Activated CD8-positive, alpha-beta T cell treated with anti-CD3 and anti-CD28 coated beads for 36 hours (primary cell): ENCODE results near the gene SYNM. TPM values are rescaled to one million over a fixed set of nuclear protein-coding genes. Genes with fewer than 3 reads are reported as not detected.

ENCODE experiments used
- ATAC-seq: fragments of 200-7000 bp; cut with Tn5 transposase; one replicate; pipeline ENCODE4 v1.10.0; 2021; ENCODE audit warnings: mild to moderate bottlenecking, moderate library complexity
- CTCF ChIA-PET: fragments of 350-600 bp; sonication (Branson Sonifier 250); formaldehyde crosslinking; loops from one replicate; lab custom pipeline; 2021; ENCODE audit warnings: antibody characterized with exemption; lab: Charles Lee
- POLR2A ChIA-PET: fragments of 350-600 bp; sonication (Branson Sonifier 250); formaldehyde crosslinking; loops from one replicate; lab custom pipeline; 2021; ENCODE audit warnings: antibody characterized with exemption; lab: Charles Lee
- DNase-seq: peaks from one replicate; pipeline ENCODE4 v3.0.0-alpha.2; 2020
- H3K27ac Mint-ChIP-seq: one replicate; pipeline ENCODE4 v1.8.0; 2021; ENCODE audit warnings: mild to moderate bottlenecking, mixed read lengths
- H3K27me3 Mint-ChIP-seq: one replicate; pipeline ENCODE4 v1.8.0; 2021; ENCODE audit warnings: mixed read lengths
- H3K36me3 Mint-ChIP-seq: one replicate; pipeline ENCODE4 v1.8.0; 2021; ENCODE audit warnings: low read depth, mixed read lengths
- H3K4me1 Mint-ChIP-seq: one replicate; pipeline ENCODE4 v1.8.0; 2021; ENCODE audit warnings: low read depth, mixed read lengths
- H3K4me3 Mint-ChIP-seq: one replicate; pipeline ENCODE4 v1.8.0; 2021; ENCODE audit warnings: mild to moderate bottlenecking, moderate library complexity, mixed read lengths
- H3K9me3 Mint-ChIP-seq: one replicate; pipeline ENCODE4 v1.8.0; 2021; ENCODE audit warnings: mixed read lengths
- intact Hi-C: fragments of 100-400 bp; cut with micrococcal nuclease; formaldehyde crosslinking; loops from one replicate; pipeline ENCODE4 v1.10.0; 2022
- total RNA-seq, 2 experiments: library from RNA; stranded (reverse); gene quantifications; one replicate each; pipeline ENCODE4 v1.2.3, GENCODE V29; 2021
- TF ChIP-seq, protein P1 (sequence below): fragments of 200-600 bp; IDR thresholded peaks from one replicate; pipeline ENCODE4 v1.8.0; 2022; ENCODE audit warnings: antibody characterized with exemption, mild to moderate bottlenecking

SYNM gene, protein sequence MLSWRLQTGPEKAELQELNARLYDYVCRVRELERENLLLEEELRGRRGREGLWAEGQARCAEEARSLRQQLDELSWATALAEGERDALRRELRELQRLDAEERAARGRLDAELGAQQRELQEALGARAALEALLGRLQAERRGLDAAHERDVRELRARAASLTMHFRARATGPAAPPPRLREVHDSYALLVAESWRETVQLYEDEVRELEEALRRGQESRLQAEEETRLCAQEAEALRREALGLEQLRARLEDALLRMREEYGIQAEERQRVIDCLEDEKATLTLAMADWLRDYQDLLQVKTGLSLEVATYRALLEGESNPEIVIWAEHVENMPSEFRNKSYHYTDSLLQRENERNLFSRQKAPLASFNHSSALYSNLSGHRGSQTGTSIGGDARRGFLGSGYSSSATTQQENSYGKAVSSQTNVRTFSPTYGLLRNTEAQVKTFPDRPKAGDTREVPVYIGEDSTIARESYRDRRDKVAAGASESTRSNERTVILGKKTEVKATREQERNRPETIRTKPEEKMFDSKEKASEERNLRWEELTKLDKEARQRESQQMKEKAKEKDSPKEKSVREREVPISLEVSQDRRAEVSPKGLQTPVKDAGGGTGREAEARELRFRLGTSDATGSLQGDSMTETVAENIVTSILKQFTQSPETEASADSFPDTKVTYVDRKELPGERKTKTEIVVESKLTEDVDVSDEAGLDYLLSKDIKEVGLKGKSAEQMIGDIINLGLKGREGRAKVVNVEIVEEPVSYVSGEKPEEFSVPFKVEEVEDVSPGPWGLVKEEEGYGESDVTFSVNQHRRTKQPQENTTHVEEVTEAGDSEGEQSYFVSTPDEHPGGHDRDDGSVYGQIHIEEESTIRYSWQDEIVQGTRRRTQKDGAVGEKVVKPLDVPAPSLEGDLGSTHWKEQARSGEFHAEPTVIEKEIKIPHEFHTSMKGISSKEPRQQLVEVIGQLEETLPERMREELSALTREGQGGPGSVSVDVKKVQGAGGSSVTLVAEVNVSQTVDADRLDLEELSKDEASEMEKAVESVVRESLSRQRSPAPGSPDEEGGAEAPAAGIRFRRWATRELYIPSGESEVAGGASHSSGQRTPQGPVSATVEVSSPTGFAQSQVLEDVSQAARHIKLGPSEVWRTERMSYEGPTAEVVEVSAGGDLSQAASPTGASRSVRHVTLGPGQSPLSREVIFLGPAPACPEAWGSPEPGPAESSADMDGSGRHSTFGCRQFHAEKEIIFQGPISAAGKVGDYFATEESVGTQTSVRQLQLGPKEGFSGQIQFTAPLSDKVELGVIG (N-terminal part only)
- under 1 TPM; 0.63 to 0.69 TPM for total RNA-seq

- H3K4me3 Mint-ChIP-seq: peak within 1 kb of the TSS; percentile 53
- H3K36me3 Mint-ChIP-seq: no peaks in the 10 kb centered on the region
- H3K27ac Mint-ChIP-seq: no peak within 1 kb of the TSS
- H3K9me3 Mint-ChIP-seq: no peaks in the 10 kb centered on the region
- DNase-seq (peak; percentile 43), ATAC-seq (peak; percentile 70)
- intact Hi-C loops: no loop called here
- TF ChIP-seq, protein P1, sequence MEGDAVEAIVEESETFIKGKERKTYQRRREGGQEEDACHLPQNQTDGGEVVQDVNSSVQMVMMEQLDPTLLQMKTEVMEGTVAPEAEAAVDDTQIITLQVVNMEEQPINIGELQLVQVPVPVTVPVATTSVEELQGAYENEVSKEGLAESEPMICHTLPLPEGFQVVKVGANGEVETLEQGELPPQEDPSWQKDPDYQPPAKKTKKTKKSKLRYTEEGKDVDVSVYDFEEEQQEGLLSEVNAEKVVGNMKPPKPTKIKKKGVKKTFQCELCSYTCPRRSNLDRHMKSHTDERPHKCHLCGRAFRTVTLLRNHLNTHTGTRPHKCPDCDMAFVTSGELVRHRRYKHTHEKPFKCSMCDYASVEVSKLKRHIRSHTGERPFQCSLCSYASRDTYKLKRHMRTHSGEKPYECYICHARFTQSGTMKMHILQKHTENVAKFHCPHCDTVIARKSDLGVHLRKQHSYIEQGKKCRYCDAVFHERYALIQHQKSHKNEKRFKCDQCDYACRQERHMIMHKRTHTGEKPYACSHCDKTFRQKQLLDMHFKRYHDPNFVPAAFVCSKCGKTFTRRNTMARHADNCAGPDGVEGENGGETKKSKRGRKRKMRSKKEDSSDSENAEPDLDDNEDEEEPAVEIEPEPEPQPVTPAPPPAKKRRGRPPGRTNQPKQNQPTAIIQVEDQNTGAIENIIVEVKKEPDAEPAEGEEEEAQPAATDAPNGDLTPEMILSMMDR: peak; percentile 74
- peaks cover 38% of the 10 kb centered on the region for H3K27me3 Mint-ChIP-seq
- ChIA-PET POLR2A (interaction anchor here (0.9 kb wide), 1 partner anchor 29 kb away, joined by 3 read pairs; no protein-coding TSS in a partner anchor), CTCF (interaction anchor here (0.6 to 2.1 kb wide), 20 partner anchors 8 to 652 kb away, joined by 3 to 13 read pairs (median 3); partner anchors contain the start of gene TTC23)
- peaks cover 17% of the 10 kb centered on the region for H3K4me1 Mint-ChIP-seq
Measured at GRCh38 chr15:99104788-99105513, at the start of gene SYNM. TSS of gene SYNM (plus strand) at chr15:99105080. CDS start at chr15:99105200, 120 bp downstream.

- POLR2A ChIA-PET: no interaction called here
- TF ChIP-seq, protein P1: no peak
- intact Hi-C loops: no loop called here
- Mint-ChIP-seq H3K27ac (no peak overlapping the region), H3K36me3 (no peaks in the 10 kb centered on the region), H3K27me3 (peaks cover 14% of the 10 kb centered on the region), H3K4me1 (peaks cover 11% of the 10 kb centered on the region), H3K9me3 (no peaks in the 10 kb centered on the region), H3K4me3 (no peak overlapping the region)
- ATAC-seq (no peak), DNase-seq (no peak)
- CTCF ChIA-PET: interaction anchor here (1.2 to 7.9 kb wide), 2 partner anchors 20 to 37 kb away, joined by 3 to 88 read pairs; no protein-coding TSS in a partner anchor
Measured at GRCh38 chr15:99055555-99056134, 49.2 kb upstream of the SYNM start.

- CTCF ChIA-PET: interaction anchor here (0.8 to 7.9 kb wide), 9 partner anchors 10 to 538 kb away, joined by 3 to 88 read pairs (median 4); no protein-coding TSS in a partner anchor
Measured at GRCh38 chr15:99057020-99057419, 47.9 kb upstream of the SYNM start.

More at GRCh38 chr15:99057020-99057419, 47.9 kb upstream of the SYNM start:
- Mint-ChIP-seq H3K36me3 (no peaks in the 10 kb centered on the region), H3K27me3 (peaks cover 24% of the 10 kb centered on the region), H3K27ac (no peak overlapping the region), H3K4me1 (peaks cover 11% of the 10 kb centered on the region), H3K4me3 (no peak overlapping the region), H3K9me3 (no peaks in the 10 kb centered on the region)
- no peak for ATAC-seq
- POLR2A ChIA-PET: no interaction called here
- intact Hi-C loops: no loop called here
- DNase-seq: no peak
- TF ChIP-seq, protein P1: no peak
